ENCODE data around the gene AP2B1. TPM values are rescaled to one million over a fixed set of nuclear protein-coding genes. Genes with fewer than 3 reads are reported as not detected.

The AP2B1 gene
- total RNA-seq (2021) (195 to 212 TPM (median 201 TPM) in 3 replicates), Bru-seq, nascent RNA (percentile 82 among the genes with signal in this experiment)
- long read RNA-seq, experiment 1, full-length matches to known transcripts: 112 of 271 reads
- long read RNA-seq, experiment 1, partial matches to known transcripts: 67 of 271 reads
- long read RNA-seq, experiment 1, other reads (novel, unspliced or antisense): 92 of 271 reads
- long read RNA-seq, experiment 2, partial matches to known transcripts: 180 of 259 reads
- long read RNA-seq, experiment 2, other reads (novel, unspliced or antisense): 79 of 259 reads
- long read RNA-seq, experiment 3, full-length matches to known transcripts: 3 of 10 reads
- long read RNA-seq, experiment 3, partial matches to known transcripts: 2 of 10 reads
- long read RNA-seq, experiment 3, other reads (novel, unspliced or antisense): 5 of 10 reads

- Mint-ChIP-seq H3K4me1 (peaks cover 19% of the 10 kb centered on the region), H3K27ac (peak within 1 kb of the TSS; percentile 100), H3K27me3 (ENCODE audit: low read depth) (peaks cover 12% of the 10 kb centered on the region), H3K4me3 (peak within 1 kb of the TSS; percentile 100), H3K36me3 (peaks cover 4% of the 10 kb centered on the region; the same call in 1 of the 2 replicates), H3K9me3 (no peaks in the 10 kb centered on the region)
- POLR2A ChIA-PET: interaction anchor here (0.5 to 1.5 kb wide), 3 partner anchors 9 to 154 kb away, joined by 3 to 17 read pairs (median 3); partner anchors contain the start of gene PEX12
- peak; percentile 95 for ATAC-seq
- CTCF ChIA-PET: interaction anchor here (0.8 to 2.1 kb wide), 5 partner anchors 8 to 177 kb away, joined by 3 to 12 read pairs (median 4); no protein-coding TSS in a partner anchor
- peak; percentile 96 for DNase-seq (ENCODE audit: low spot score)
- TF ChIP-seq NR1H2 (CRISPR knock-in tag; IDR thresholded peaks at IDR 0.05): no peak
- TF ChIP-seq SMAD4 (CRISPR knock-in tag; IDR thresholded peaks at IDR 0.05): no peak
- peak; percentile 84 for TF ChIP-seq ETV6 (CRISPR knock-in tag; IDR thresholded peaks at IDR 0.05)
- 0 out of 2 replicates have a peak, but pooled peaks have one; percentile 5 for TF ChIP-seq HMGA2 (CRISPR knock-in tag; IDR thresholded peaks at IDR 0.05)
- TF ChIP-seq ZNF232 (CRISPR knock-in tag; IDR thresholded peaks at IDR 0.05): 0 out of 2 replicates have a peak, but pooled peaks have one; percentile 28
- no peak for TF ChIP-seq SMAD3 (CRISPR knock-in tag; IDR thresholded peaks at IDR 0.05; ENCODE audit: borderline replicate concordance)
- TF ChIP-seq ATF6 (CRISPR knock-in tag; IDR thresholded peaks at IDR 0.05): no peak
- TF ChIP-seq ZNF138 (CRISPR knock-in tag; conservative IDR thresholded peaks at IDR 0.05): no peak
- no peak for TF ChIP-seq GTF2I (CRISPR knock-in tag; conservative IDR thresholded peaks at IDR 0.05)
- TF ChIP-seq FOXP1 (CRISPR knock-in tag; IDR thresholded peaks at IDR 0.05; ENCODE audit: borderline replicate concordance): peak; percentile 69; the same call in 1 of the 2 replicates
- peak; percentile 85; the same call in 1 of the 2 replicates for TF ChIP-seq FOXK1 (CRISPR knock-in tag; IDR thresholded peaks at IDR 0.05)
- peak; percentile 98 for TF ChIP-seq ZBTB21 (CRISPR knock-in tag; IDR thresholded peaks at IDR 0.05; ENCODE audit: borderline replicate concordance)
- TF ChIP-seq CREB1 (CRISPR knock-in tag; IDR thresholded peaks at IDR 0.05): peak; percentile 94
- TF ChIP-seq CREM (CRISPR knock-in tag; IDR thresholded peaks at IDR 0.05): peak; percentile 100
- TF ChIP-seq, protein P1, sequence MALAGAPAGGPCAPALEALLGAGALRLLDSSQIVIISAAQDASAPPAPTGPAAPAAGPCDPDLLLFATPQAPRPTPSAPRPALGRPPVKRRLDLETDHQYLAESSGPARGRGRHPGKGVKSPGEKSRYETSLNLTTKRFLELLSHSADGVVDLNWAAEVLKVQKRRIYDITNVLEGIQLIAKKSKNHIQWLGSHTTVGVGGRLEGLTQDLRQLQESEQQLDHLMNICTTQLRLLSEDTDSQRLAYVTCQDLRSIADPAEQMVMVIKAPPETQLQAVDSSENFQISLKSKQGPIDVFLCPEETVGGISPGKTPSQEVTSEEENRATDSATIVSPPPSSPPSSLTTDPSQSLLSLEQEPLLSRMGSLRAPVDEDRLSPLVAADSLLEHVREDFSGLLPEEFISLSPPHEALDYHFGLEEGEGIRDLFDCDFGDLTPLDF (CRISPR knock-in tag; IDR thresholded peaks at IDR 0.05): no peak
- 0 out of 2 replicates have a peak, but pooled peaks have one; percentile 41 for TF ChIP-seq E2F5 (CRISPR knock-in tag; IDR thresholded peaks at IDR 0.05)
- no peak for TF ChIP-seq ERG (CRISPR knock-in tag; IDR thresholded peaks at IDR 0.05)
- TF ChIP-seq E2F4 (CRISPR knock-in tag; IDR thresholded peaks at IDR 0.05; ENCODE audit: borderline replicate concordance, low read depth): no peak
- no peak for TF ChIP-seq JUN (CRISPR knock-in tag; IDR thresholded peaks at IDR 0.05)
- no peak for TF ChIP-seq ZNF671 (CRISPR knock-in tag; IDR thresholded peaks at IDR 0.05)
- TF ChIP-seq ZBTB43 (CRISPR knock-in tag; IDR thresholded peaks at IDR 0.05): 0 out of 2 replicates have a peak, but pooled peaks have one; percentile 30
- TF ChIP-seq GABPB1 (CRISPR knock-in tag; IDR thresholded peaks at IDR 0.05): peak; percentile 81; the same call in 1 of the 2 replicates
- TF ChIP-seq, protein P2, sequence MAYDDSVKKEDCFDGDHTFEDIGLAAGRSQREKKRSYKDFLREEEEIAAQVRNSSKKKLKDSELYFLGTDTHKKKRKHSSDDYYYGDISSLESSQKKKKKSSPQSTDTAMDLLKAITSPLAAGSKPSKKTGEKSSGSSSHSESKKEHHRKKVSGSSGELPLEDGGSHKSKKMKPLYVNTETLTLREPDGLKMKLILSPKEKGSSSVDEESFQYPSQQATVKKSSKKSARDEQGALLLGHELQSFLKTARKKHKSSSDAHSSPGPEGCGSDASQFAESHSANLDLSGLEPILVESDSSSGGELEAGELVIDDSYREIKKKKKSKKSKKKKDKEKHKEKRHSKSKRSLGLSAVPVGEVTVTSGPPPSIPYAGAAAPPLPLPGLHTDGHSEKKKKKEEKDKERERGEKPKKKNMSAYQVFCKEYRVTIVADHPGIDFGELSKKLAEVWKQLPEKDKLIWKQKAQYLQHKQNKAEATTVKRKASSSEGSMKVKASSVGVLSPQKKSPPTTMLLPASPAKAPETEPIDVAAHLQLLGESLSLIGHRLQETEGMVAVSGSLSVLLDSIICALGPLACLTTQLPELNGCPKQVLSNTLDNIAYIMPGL (CRISPR knock-in tag; IDR thresholded peaks at IDR 0.05): 0 out of 2 replicates have a peak, but pooled peaks have one; percentile 60
- TF ChIP-seq ATF1 (CRISPR knock-in tag; IDR thresholded peaks at IDR 0.05): peak; percentile 93; the same call in 1 of the 2 replicates
- TF ChIP-seq MAX (CRISPR knock-in tag; IDR thresholded peaks at IDR 0.05): peak; percentile 88
These were observed at the start of gene AP2B1 for GRCh38 chr17:35587074-35587961. TSS of gene AP2B1 (plus strand) at chr17:35587322. CDS start at chr17:35594031, 6,709 bp downstream.
